Activated CD8-positive, alpha-beta memory T cell treated with anti-CD3 and anti-CD28 coated beads, Interleukin-2, amount 50 U/mL, for 24 hours (primary cell): ENCODE results near the gene VEGFB.

ENCODE experiments used
- DNase-seq: peaks from one replicate; pipeline ENCODE4 v3.0.0-alpha.2; 2020; ENCODE audit errors: extremely low read depth

Gene VEGFB

DNA sequence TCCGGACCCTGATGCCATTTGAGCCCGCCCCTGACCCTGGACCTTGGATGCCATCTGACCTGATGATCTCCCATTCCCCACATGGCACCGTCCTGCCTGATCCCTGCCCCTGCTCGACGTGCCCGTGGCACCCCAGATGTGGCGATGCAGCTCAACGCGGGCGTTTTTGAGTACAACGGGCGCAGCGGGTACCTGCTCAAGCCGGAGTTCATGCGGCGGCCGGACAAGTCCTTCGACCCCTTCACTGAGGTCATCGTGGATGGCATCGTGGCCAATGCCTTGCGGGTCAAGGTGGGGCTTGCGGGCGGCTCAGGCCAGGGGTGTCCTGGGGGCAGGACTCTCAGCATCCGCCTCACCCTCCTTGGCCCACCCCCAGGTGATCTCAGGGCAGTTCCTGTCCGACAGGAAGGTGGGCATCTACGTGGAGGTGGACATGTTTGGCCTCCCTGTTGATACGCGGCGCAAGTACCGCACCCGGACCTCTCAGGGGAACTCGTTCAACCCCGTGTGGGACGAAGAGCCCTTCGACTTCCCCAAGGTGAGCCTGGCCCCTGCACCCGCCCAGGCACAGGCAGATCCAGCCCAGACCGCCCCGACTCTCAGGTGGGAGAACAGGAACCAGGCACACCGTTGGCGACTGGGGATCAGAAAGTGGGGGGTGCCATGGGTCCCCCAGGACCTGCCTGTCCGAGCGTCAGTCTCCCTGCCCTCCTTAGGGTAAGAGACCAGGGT lies 28.1 kb downstream of the VEGFB start:
- DNase-seq: no peak

DNA sequence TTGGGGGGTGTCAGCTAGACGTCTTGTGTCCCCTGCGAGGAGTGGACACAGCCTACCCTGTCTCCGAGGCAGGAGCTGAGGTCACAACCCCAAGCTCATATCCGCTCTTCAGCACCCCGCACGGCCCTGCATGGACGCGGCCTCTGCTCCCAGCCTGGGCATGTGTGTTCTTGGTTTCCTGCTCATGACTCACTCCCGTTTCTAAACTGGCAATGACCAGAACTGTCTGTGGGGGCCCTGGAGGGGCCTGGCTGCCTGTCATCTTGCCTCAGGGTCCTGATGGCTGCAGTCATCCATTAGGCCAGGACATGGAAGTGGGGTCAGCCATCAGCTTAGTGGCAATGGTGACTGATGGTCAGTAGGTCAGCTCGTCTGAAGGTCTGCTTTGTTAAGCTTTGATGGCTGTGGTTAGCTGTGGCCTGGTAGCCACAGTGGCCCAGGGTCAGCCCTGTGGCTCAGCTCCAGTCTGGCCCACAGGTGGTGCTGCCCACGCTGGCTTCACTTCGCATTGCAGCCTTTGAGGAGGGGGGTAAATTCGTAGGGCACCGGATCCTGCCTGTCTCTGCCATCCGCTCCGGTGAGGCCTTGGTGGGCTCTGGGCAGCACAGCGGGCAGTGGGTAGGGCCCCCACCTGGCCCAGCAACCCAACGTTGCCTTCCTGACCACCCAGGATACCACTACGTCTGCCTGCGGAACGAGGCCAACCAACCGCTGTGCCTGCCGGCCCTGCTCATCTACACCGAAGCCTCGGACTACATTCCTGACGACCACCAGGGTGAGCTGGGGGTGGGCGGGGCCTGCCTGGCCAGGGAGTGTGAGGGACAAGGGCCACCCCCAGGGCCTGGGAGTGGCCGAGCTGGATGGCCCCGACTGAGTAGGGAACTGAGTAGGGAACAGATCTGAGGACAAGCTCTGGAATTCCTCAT lies 28.9 kb downstream of the VEGFB start:
- DNase-seq: no peak

GRCh38 chr11:64263947-64264317 lies 29.5 kb downstream of the VEGFB start:
- DNase-seq: no peak

- no peak for DNase-seq
Measured at GRCh38 chr11:64264371-64264852, 30.0 kb downstream of the VEGFB start.

DNA sequence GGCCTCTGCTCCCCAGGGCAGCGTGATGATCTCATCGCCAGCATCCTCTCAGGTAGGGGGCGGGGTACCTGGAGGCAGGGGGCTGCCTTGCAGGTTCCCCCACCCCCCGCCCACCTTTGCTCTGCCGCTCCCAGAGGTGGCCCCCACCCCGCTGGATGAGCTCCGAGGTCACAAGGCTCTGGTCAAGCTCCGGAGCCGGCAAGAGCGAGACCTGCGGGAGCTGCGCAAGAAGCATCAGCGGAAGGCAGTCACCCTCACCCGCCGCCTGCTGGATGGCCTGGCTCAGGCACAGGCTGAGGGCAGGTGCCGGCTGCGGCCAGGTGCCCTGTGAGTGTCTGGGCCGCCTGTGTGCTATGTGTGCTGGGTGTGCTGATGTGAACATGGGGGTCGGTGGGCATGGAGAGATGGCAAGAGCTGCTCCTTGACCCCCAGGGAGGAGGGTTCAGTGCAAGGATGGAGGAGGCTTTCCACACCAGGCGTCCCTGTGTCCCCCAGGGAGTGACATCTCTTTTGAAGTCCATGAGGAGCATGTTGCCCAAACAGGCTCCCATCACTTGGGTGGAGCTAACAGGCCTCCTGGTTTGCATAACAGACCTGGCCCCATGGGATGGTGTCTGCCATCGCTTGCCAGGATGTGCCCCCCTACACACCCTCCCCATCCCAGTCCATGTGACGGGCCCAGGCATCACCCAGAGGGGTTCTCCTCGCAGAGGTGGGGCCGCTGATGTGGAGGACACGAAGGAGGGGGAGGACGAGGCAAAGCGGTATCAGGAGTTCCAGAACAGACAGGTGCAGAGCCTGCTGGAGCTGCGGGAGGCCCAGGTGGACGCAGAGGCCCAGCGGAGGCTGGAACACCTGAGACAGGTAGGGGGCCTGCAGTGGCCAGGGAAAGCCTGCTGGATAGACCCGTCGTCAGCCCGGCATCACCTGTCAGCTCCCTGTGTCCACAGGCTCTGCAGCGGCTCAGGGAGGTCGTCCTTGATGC lies 31.1 kb downstream of the VEGFB start:
- no peak for DNase-seq

DNA sequence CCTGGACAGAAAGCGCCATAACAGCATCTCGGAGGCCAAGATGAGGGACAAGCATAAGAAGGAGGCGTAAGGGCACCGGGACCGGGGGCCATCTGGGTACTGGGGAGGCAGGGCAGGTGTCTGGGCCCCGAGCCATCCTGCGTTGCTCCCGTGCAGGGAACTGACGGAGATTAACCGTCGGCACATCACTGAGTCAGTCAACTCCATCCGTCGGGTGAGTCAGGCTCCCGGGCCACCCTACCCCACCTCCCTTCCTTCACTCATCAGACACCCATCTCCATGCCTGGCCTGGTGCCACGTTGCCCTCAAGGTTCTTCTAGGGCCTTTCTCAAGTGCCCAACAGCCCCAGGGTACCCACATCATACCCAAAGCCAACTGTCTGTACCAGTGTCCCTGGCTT lies 32.0 kb downstream of the VEGFB start:
- no peak for DNase-seq

GRCh38 chr11:64267207-64267945 lies 33.0 kb downstream of the VEGFB start:
- DNase-seq: no peak

DNA sequence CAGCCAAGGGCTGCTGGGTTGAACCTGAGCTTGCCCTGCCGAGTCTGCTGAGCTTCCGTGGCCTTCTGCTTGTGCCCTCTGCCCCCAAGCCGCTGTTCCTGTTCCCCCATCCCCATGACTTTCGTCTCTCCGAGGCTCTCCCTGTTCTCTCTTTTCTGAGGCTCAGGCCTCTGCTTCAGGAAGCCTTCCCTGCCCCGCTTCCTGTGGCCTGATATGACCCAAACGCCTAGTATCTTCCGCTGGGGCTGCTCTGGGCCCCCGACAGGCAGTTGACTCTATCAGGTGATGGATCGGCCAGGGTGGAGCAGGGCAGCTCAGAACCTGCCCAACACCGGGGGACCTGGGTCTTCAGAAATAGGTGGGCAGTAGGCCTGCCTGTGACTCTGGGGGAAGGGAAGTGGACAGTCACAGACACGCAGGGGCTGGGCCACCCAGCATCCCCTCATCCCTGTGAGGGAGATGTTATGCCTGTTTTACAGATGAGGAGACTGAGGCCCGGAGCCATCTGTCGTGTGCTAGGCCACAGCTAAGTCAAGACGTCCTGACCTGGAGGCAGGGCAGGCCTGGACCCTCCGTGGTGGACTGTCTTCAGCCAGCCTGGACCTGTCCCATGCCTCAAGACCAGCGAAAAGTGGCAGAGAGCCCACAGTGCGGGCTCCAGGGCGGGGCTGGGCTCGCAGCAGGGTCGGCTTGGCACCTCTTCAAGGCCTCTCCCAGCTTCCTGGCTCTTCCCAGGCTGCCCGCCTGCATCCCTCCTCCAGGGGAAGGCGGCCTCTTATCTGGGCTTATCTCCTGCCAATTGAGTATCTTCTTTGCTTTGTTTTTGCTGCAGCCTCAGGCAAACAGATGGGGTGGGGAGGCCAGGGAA lies 33.9 kb downstream of the VEGFB start:
- DNase-seq: no peak

DNA sequence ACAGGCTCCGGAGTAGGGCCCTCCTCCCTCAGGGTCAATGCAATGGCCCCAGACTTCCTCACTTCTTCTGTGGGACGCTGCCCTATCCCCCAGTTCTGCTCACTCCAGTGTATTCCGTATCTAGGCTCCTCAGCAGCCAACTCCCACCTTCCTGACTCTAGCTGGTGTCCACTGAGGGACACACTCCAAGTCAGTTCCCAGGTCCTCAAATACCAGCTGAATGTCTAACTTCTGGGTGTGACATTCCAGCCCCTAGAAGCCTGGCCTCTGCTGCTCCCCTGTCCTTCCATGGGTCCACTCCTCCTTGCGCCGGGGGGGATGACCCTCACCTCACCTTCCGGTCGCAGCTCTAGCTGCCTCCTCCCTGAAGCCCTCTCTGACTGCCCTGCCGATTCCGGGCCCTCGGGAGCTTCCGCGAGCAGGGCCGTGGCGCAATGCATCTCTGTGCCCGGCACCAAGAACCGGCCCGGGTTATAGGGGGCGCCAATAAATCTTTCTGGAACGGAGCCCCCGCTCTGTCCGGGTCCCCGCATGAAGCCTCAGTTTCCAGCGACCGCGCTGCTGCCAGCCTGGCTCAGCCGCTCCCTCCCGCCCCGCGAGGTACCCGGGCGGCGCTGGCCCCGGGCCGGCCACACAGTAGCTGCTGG lies 34.6 kb downstream of the VEGFB start:
- no peak for DNase-seq

GRCh38 chr11:64269540-64270220 lies 35.3 kb downstream of the VEGFB start:
- peak; percentile 96 for DNase-seq

GRCh38 chr11:64275031-64275800 lies 40.8 kb downstream of the VEGFB start:
- DNase-seq: no peak

- no peak for DNase-seq
Measured at GRCh38 chr11:64275841-64276240, 41.5 kb downstream of the VEGFB start.

DNA sequence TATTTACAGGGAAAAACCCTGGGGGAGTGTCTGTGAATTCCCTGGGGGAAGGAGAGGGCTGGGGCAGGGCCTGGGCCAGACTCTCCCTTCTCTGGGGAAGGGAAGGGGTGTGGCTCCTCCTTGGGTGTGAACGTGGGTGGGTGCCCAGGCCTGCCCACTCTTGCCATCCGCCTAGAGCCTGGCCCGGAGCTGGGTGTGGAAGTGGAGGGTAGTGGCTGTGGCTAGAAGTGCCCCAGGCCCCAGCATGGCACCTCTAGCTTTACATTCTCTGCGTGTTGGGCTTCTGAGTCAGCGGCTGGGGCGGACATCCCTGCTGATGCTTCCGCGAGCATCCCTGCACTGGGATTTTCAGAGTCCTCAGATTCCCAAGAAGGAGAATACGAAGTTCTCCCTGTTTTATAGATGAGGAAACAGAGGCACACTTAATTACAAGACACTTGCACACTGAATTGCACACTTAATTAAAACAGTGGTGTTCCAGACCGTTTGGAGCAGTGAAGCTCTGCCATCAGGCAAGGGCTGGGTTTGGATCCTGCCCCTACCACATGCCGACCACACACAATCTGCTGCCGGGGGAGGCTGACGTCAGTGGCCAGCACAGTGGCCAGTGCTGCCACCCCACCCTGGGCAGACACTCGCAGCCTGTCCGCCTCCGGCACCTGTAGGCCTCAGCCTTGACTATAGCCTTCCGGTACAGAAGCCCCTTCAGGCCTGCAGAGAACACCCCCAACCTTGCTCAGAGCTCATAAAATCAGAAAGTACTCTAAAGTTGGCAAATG lies 42.5 kb downstream of the VEGFB start:
- DNase-seq: no peak

- no peak for DNase-seq
Measured at GRCh38 chr11:64278576-64279190, 44.3 kb downstream of the VEGFB start.

- DNase-seq: no peak
Measured at GRCh38 chr11:64281957-64282770, 47.8 kb downstream of the VEGFB start.

DNA sequence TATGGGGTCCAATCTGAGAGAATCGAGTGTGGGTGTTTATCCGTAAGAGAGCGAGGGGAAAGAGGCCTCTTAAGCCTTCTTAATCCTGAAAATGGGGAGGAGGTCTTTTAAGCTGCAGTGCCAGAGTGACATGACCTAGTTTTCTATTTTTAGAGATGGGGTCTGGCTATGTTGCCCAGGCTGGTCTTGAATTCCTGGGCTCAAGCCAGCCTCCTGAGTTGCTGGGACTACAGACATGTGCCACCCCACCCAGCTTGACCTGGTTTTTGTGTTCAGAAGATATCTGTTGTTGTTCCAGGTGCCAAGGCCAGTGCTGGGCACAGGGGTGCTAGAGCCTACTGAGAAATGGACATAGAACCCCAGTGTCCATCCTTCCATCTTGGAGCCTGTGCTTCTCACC lies 48.7 kb downstream of the VEGFB start:
- DNase-seq: no peak
